AG09309 (cell line): ENCODE data around the gene MBIP.

Experiments used
- DNase-seq: peaks from one replicate; pipeline ENCODE4 v3.0.0-alpha.2; 2010; ENCODE audit warnings: low read depth
- H3K4me3 ChIP-seq: 2 replicates; pipeline ENCODE4 v1.5.1; 2011; ENCODE audit warnings: mild to moderate bottlenecking, low read depth, low read length, moderate library complexity; ENCODE audit not compliant: control insufficient read depth
- CTCF ChIP-seq: IDR thresholded peaks from 2 replicates; pipeline ENCODE4 v1.5.1; 2011; ENCODE audit warnings: mild to moderate bottlenecking, low read depth, low read length, inconsistent platforms; ENCODE audit not compliant: insufficient read depth, control insufficient read depth; ENCODE audit errors: missing control alignments

The MBIP gene

GRCh38 chr14:36270191-36270590 is 50.2 kb downstream of the MBIP start:
- DNase-seq, result no peak
- H3K4me3 ChIP-seq, result no peak overlapping the region
- TF ChIP-seq CTCF, result no peak

GRCh38 chr14:36268121-36268520 is 52.3 kb downstream of the MBIP start:
- TF ChIP-seq CTCF, result no peak
- DNase-seq, result no peak
- no peak overlapping the region for H3K4me3 ChIP-seq

- no peak for DNase-seq
- no peak overlapping the region for H3K4me3 ChIP-seq
- TF ChIP-seq CTCF, result no peak
These were observed 55.8 kb downstream of the MBIP start for GRCh38 chr14:36264595-36264994.

GRCh38 chr14:36264107-36264506 is 56.3 kb downstream of the MBIP start:
- no peak for DNase-seq
- TF ChIP-seq CTCF, result no peak
- no peak overlapping the region for H3K4me3 ChIP-seq

DNA sequence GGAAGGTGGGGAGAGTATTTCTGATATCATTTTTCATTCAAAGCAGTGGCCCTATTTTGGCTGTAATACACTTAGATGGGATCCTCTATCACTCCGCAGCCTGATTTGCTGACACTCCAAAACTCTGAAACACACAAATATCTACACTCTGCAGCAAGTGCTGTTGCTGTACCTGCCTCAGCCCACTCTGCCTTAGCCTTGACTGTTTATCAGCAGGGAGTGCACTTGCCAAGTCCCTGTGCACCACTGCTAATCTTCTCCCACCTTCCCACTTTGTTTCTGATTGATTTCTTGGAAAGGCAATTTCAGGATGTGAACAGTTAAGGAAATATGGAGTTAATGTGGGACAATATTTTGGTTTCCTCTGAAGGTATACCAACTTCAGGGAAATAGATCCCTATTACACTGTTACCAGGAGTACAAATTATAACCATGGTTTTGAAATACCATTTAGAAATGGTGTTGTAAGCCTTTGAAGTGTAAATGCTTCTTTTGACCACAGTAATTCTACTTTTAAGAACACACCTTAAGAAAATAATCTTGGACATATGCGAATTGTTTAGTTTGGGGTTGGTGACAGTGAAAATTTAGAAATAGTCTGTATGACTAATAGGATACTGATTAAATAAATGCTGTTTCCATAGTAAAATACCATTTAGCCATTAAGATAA is 59.3 kb downstream of the MBIP start:
- no peak overlapping the region for H3K4me3 ChIP-seq
- no peak for DNase-seq
- no peak for TF ChIP-seq CTCF

DNA sequence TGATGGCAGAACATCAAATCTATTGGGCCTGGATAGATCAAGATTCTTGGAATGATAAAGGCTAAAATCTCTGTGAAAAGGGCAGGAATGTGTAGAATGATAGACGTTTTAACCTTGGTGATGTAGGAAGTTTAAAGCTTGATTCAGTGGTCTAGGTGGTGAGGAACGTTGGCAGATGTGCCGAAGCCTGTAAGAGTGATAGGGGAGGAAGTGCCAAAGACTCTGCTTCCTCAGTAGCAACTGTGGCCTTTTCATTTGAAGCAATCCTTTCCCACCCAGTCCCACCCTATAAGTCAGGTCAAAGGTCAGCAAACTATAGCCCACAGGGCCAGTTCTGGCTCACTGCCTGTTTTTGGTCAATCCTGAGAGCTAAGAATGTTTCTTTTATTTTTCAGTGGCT is 62.2 kb downstream of the MBIP start:
- no peak for TF ChIP-seq CTCF
- H3K4me3 ChIP-seq, result no peak overlapping the region
- no peak for DNase-seq

DNA sequence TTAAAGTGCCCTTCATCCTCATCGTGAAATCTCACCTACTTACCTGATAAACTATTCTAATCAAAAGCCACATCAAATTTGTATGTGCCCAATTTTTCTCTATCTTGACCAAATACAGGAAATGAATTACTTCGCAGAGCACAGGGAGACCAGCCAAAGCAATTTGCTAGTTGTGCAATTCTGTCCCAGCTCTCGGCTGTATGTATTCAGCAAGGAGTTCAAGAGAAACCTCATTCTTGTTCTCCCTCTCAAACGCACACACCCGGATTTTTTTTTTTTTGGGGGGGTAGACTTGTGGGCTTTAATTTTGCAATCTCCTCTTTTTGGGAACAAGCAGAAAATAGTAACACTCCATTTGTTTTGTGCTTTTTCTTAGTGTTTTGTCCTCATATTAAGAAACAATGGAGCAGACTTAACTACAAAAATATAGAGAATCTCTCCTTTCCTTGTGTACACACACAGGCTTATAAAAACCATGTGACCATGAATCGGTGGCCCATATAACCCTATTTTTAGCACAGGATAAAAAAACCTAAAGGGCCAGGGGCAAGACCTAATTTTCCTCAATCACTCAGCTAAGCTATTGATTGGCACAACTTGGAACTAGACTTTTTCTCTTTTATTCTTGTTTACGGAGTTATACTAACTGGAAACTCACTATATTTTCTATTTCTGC is 64.2 kb downstream of the MBIP start:
- no peak overlapping the region for H3K4me3 ChIP-seq
- DNase-seq, result peak; percentile 3
- no peak for TF ChIP-seq CTCF
